Activated CD4-positive, alpha-beta T cell treated with anti-CD3 and anti-CD28 coated beads for 36 hours (primary cell): Measurements from ENCODE around the gene KRT4. TPM values are rescaled to one million over a fixed set of nuclear protein-coding genes. Genes with fewer than 3 reads are reported as not detected.

Experiments
- ATAC-seq: fragments of 200-7000 bp; cut with Tn5 transposase; one replicate; pipeline ENCODE4 v1.10.0; 2021; ENCODE audit warnings: mild to moderate bottlenecking, moderate library complexity
- CTCF ChIA-PET: fragments of 350-600 bp; sonication (Branson Sonifier 250); formaldehyde crosslinking; loops from one replicate; lab custom pipeline; 2021; ENCODE audit warnings: antibody characterized with exemption; lab: Charles Lee
- POLR2A ChIA-PET: fragments of 350-600 bp; sonication (Branson Sonifier 250); formaldehyde crosslinking; loops from one replicate; lab custom pipeline; 2021; ENCODE audit warnings: antibody characterized with exemption, inconsistent platforms; lab: Charles Lee
- DNase-seq: peaks from one replicate; pipeline ENCODE4 v3.0.0-alpha.2; 2020
- H3K27ac Mint-ChIP-seq: one replicate; pipeline ENCODE4 v1.8.0; 2021; ENCODE audit warnings: mixed read lengths
- H3K27me3 Mint-ChIP-seq: one replicate; pipeline ENCODE4 v1.8.0; 2021; ENCODE audit warnings: mixed read lengths
- H3K36me3 Mint-ChIP-seq: one replicate; pipeline ENCODE4 v1.8.0; 2021; ENCODE audit warnings: low read depth, mixed read lengths
- H3K4me1 Mint-ChIP-seq: one replicate; pipeline ENCODE4 v1.8.0; 2021; ENCODE audit warnings: mixed read lengths
- H3K4me3 Mint-ChIP-seq: one replicate; pipeline ENCODE4 v1.8.0; 2021; ENCODE audit warnings: mild to moderate bottlenecking, moderate library complexity, mixed read lengths
- H3K9me3 Mint-ChIP-seq: one replicate; pipeline ENCODE4 v1.8.0; 2021; ENCODE audit warnings: low read depth, mixed read lengths
- intact Hi-C, 2 experiments: fragments of 100-400 bp; cut with DNase I in 1 of 2; cut with micrococcal nuclease in 1 of 2; formaldehyde crosslinking; loops; one replicate each; pipeline versions ENCODE4 v1.14.2 to v1.15.1; 2022 to 2024; cut with DNase I, micrococcal nuclease
- total RNA-seq, 2 experiments: library from RNA; stranded (reverse); gene quantifications; one replicate each; pipeline ENCODE4 v1.2.3, GENCODE V29; 2021

Gene KRT4
- total RNA-seq, 2 experiments from 2014 or later, result not detected

- POLR2A ChIA-PET, result interaction anchor here (0.6 kb wide), 1 partner anchor 128 kb away, joined by 3 read pairs; no protein-coding TSS in a partner anchor
These were observed 11.5 kb downstream of the KRT4 start for GRCh38 chr12:52802442-52802841.

DNA sequence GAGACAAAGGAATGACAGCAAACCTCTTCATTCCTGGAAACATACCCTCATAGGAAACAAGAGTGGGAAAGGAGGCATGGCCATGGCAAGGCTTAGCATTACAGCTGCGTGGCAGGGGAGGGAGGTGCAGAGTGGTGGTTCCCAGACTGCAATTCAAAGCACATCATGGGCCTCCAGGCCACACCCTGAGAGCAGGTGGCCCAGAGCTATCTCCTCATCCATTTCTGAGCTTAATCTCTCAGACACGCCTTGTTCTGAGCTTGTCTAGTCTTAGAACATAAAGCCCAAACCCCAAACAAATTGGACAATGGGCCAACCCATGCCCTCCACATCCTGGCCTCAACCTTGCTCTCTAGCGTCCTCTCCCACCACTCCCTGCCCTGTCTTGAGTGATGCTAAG is 12.1 kb downstream of the KRT4 start:
- CTCF ChIA-PET, result interaction anchor here (0.6 to 0.7 kb wide), 2 partner anchors 423 to 1128 kb away, joined by 3 read pairs; no protein-coding TSS in a partner anchor
- intact Hi-C loops, result no loop called here
- POLR2A ChIA-PET, result no interaction called here

More at GRCh38 chr12:52802442-52802841, 11.5 kb downstream of the KRT4 start:
- no peak for DNase-seq
- H3K27ac Mint-ChIP-seq, result no peak overlapping the region
- intact Hi-C loops, result no loop called here
- H3K9me3 Mint-ChIP-seq, result no peaks in the 10 kb centered on the region
- no peak for ATAC-seq
- CTCF ChIA-PET, result interaction anchor here (0.6 kb wide), 1 partner anchor 18 kb away, joined by 3 read pairs; no protein-coding TSS in a partner anchor
- H3K4me3 Mint-ChIP-seq, result no peak overlapping the region
- no peaks in the 10 kb centered on the region for H3K27me3 Mint-ChIP-seq
- no peaks in the 10 kb centered on the region for H3K4me1 Mint-ChIP-seq
- H3K36me3 Mint-ChIP-seq, result no peaks in the 10 kb centered on the region

DNA sequence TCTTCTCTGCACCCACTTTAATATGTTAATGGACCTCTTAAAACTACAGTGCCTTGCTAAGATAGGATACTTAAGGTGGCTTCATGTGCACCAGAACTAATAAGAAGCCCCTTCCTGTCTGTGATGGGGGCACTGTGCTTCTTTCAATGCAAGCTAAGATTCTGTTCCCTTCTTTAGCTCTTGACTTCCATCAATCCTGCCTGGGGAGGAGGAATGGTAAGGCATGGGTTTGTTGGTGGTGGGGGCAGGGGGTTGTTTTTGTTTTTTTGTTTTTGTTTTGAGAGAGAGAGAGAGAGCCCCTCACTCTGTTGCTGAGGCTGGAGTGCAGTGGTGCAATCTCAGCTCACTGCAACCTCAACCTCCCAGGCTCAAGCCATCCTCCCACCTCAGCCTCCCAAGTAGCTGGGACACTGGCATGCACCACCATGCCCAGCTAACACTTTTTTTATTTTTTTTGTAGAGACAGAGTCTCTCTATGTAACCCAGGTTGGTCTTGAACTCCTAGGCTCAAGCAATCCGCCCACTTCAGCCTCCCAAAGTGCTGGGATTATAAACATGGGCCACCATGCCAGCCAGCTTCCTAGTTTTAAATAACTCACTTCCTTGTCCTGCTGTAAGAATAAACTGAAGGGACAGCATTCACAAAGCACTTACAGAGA is 13.5 kb downstream of the KRT4 start:
- intact Hi-C loops, result no loop called here
- H3K4me3 Mint-ChIP-seq, result no peak overlapping the region
- no peaks in the 10 kb centered on the region for H3K36me3 Mint-ChIP-seq
- no peak overlapping the region for H3K27ac Mint-ChIP-seq
- DNase-seq (no peak), ATAC-seq (no peak)
- CTCF ChIA-PET, result no interaction called here
- H3K4me1 Mint-ChIP-seq, result no peaks in the 10 kb centered on the region
- no peaks in the 10 kb centered on the region for H3K27me3 Mint-ChIP-seq
- H3K9me3 Mint-ChIP-seq, result no peaks in the 10 kb centered on the region
- POLR2A ChIA-PET, result no interaction called here

More for the DNA sequence above, 12.1 kb downstream of the KRT4 start:
- Mint-ChIP-seq H3K4me1 (no peaks in the 10 kb centered on the region), H3K4me3 (no peak overlapping the region), H3K9me3 (no peaks in the 10 kb centered on the region), H3K27ac (no peak overlapping the region), H3K27me3 (no peaks in the 10 kb centered on the region), H3K36me3 (no peaks in the 10 kb centered on the region)
- ATAC-seq (no peak), DNase-seq (no peak)

GRCh38 chr12:52799505-52800211 is 14.3 kb downstream of the KRT4 start:
- ChIA-PET POLR2A (no interaction called here), CTCF (no interaction called here)
- Mint-ChIP-seq H3K36me3 (no peaks in the 10 kb centered on the region), H3K27me3 (no peaks in the 10 kb centered on the region), H3K4me1 (peaks cover under 1% of the 10 kb centered on the region), H3K4me3 (no peak overlapping the region), H3K9me3 (no peaks in the 10 kb centered on the region), H3K27ac (no peak overlapping the region)
- intact Hi-C loops, result no loop called here
- no peak for ATAC-seq
- no peak for DNase-seq

DNA sequence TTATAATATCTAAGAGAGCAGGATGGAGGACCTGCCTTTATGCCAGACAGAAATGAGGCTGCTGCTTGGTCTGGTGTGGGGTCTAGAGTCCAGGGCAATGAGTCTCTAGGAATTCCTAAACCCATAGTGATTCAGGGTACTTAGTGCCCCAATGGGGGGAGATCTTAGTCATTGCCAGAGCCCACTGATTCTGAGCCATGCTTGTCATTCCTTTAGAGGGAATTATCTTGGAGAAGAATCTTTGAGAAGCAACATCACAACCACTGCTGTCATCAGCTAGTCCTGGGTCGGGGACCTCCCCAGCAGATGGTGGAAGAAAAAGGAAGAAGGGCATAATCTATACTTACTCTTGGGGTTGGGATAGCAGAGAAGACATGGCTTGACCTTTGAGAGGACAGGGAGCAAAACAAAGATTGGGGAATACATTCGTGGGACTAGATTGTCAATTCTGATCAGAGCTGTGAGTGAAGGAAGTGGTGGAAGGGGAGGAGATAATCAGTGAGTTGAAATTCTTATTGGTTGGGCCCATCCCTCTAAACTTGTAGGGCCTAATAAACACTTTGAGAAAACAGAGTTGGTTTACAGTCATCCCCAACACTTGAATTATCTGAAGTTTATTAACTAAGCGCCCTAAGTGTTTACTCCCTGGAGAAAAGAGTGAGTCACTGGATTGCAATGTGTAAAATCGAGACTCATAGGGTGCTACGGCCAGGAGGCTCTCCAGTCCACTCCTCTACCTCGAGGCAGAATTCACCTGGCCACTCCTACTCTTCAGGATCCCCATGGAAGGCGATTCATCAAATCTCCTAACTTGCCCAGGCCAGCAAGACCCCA is 15.0 kb downstream of the KRT4 start:
- ATAC-seq, result no peak
- H3K27me3 Mint-ChIP-seq, result no peaks in the 10 kb centered on the region
- no peaks in the 10 kb centered on the region for H3K9me3 Mint-ChIP-seq
- ChIA-PET CTCF (interaction anchor here (0.7 to 0.9 kb wide), 2 partner anchors 71 to 81 kb away, joined by 3 read pairs; no protein-coding TSS in a partner anchor), POLR2A (no interaction called here)
- no peak overlapping the region for H3K27ac Mint-ChIP-seq
- DNase-seq, result no peak
- intact Hi-C loops, result no loop called here
- no peaks in the 10 kb centered on the region for H3K36me3 Mint-ChIP-seq
- H3K4me1 Mint-ChIP-seq, result peaks cover 8% of the 10 kb centered on the region
- H3K4me3 Mint-ChIP-seq, result no peak overlapping the region

DNA sequence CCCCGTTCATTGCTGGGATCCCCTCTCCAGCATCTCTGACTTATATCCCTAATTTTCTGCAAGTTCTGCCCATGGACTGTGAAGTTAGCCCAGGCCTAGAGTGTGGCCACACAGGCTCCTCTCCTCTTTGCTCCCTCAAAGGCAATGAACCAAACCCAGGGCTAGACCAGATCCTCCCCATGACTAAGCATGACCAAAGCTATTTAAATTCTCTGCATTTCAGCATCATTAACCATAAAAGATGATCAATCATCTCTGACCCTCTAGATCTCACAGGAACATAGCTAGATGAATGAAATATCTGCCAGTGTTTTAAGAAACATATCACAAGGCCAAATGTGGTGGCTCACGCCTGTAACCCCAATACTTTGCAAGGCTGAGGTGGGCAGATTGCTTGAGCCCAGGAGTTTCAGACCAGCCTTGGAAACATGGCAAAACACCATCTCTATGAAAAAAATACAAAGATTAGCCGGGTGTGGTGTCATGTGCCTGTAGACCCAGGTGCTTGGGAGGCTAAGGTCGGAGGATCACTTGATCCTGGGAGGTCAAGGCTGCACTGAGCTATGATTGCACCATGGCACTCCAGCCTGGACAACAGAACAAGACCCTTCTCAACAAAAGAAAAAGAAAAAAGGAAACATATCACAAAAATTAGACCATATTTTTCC is 15.8 kb downstream of the KRT4 start:
- ChIA-PET CTCF (interaction anchor here (0.6 to 0.9 kb wide), 3 partner anchors 72 to 607 kb away, joined by 3 read pairs; partner anchors contain the start of gene KRT80), POLR2A (no interaction called here)
- H3K9me3 Mint-ChIP-seq, result no peaks in the 10 kb centered on the region
- no peak overlapping the region for H3K27ac Mint-ChIP-seq
- ATAC-seq (no peak), DNase-seq (no peak)
- H3K4me1 Mint-ChIP-seq, result peaks cover 9% of the 10 kb centered on the region
- intact Hi-C loops, result no loop called here
- H3K27me3 Mint-ChIP-seq, result no peaks in the 10 kb centered on the region
- no peaks in the 10 kb centered on the region for H3K36me3 Mint-ChIP-seq
- no peak overlapping the region for H3K4me3 Mint-ChIP-seq

- H3K4me1 Mint-ChIP-seq, result peaks cover 13% of the 10 kb centered on the region
- POLR2A ChIA-PET, result no interaction called here
- H3K9me3 Mint-ChIP-seq, result no peaks in the 10 kb centered on the region
- H3K27ac Mint-ChIP-seq, result no peak overlapping the region
- DNase-seq (no peak), ATAC-seq (no peak)
- no peak overlapping the region for H3K4me3 Mint-ChIP-seq
- H3K36me3 Mint-ChIP-seq, result no peaks in the 10 kb centered on the region
- CTCF ChIA-PET, result interaction anchor here (0.6 to 0.9 kb wide), 3 partner anchors 73 to 606 kb away, joined by 3 to 4 read pairs (median 3); partner anchors contain the start of gene KRT80
- intact Hi-C loops, result no loop called here
- no peaks in the 10 kb centered on the region for H3K27me3 Mint-ChIP-seq
These were observed 16.4 kb downstream of the KRT4 start for GRCh38 chr12:52797529-52797894.

GRCh38 chr12:52796839-52797528 is 16.9 kb downstream of the KRT4 start:
- H3K27ac Mint-ChIP-seq, result no peak overlapping the region
- H3K27me3 Mint-ChIP-seq, result no peaks in the 10 kb centered on the region
- ChIA-PET POLR2A (no interaction called here), CTCF (interaction anchor here (0.9 to 1.6 kb wide), 2 partner anchors 74 to 183 kb away, joined by 4 read pairs; no protein-coding TSS in a partner anchor)
- H3K9me3 Mint-ChIP-seq, result no peaks in the 10 kb centered on the region
- DNase-seq (no peak), ATAC-seq (no peak)
- intact Hi-C loops, result no loop called here
- no peak overlapping the region for H3K4me3 Mint-ChIP-seq
- no peaks in the 10 kb centered on the region for H3K36me3 Mint-ChIP-seq
- peaks cover 13% of the 10 kb centered on the region for H3K4me1 Mint-ChIP-seq

GRCh38 chr12:52796429-52796794 is 17.5 kb downstream of the KRT4 start:
- Mint-ChIP-seq H3K27me3 (peaks cover 2% of the 10 kb centered on the region), H3K27ac (no peak overlapping the region), H3K4me1 (peaks cover 13% of the 10 kb centered on the region), H3K36me3 (no peaks in the 10 kb centered on the region), H3K9me3 (no peaks in the 10 kb centered on the region), H3K4me3 (no peak overlapping the region)
- DNase-seq, result no peak
- CTCF ChIA-PET, result interaction anchor here (0.7 to 1.6 kb wide), 3 partner anchors 74 to 207 kb away, joined by 3 to 4 read pairs (median 3); no protein-coding TSS in a partner anchor
- ATAC-seq, result no peak
- intact Hi-C loops, result no loop called here
- POLR2A ChIA-PET, result no interaction called here

GRCh38 chr12:52795694-52796428 is 18.1 kb downstream of the KRT4 start, which contains the start of gene KRT3:
KRT3 (minus strand) TSS chr12:52796117; CDS start chr12:52796042, 75 bp downstream.
- Mint-ChIP-seq H3K36me3 (no peaks in the 10 kb centered on the region), H3K4me3 (no peak within 1 kb of the TSS), H3K4me1 (peaks cover 13% of the 10 kb centered on the region), H3K27ac (no peak within 1 kb of the TSS), H3K9me3 (no peaks in the 10 kb centered on the region), H3K27me3 (peaks cover 2% of the 10 kb centered on the region)
- DNase-seq, result no peak
- intact Hi-C loops, result no loop called here
- ATAC-seq, result no peak
- ChIA-PET POLR2A (no interaction called here), CTCF (interaction anchor here (0.7 to 1.6 kb wide), 4 partner anchors 70 to 206 kb away, joined by 3 to 4 read pairs (median 4); no protein-coding TSS in a partner anchor)
